Calu3 (cell line): ENCODE measurements around the gene KCNJ14. TPM values are rescaled to one million over a fixed set of nuclear protein-coding genes. Genes with fewer than 3 reads are reported as not detected.

Experiments
- BruUV-seq: library from RNA; stranded (reverse); fragments of 400-500 nt; replicated peaks from 2 replicates; lab custom pipeline; 2021; lab: Mats Ljungman, UMichigan
- CTCF ChIA-PET: fragments of 300-600 bp; sonication (Branson Sonifier 250); formaldehyde crosslinking; loops from one replicate; lab custom pipeline; 2022; ENCODE audit warnings: antibody characterized with exemption; lab: Charles Lee
- DNase-seq: peaks from one replicate; pipeline ENCODE4 v3.0.0; 2022
- H3K27ac Mint-ChIP-seq: one replicate; pipeline ENCODE4 v1.8.0; 2022; ENCODE audit warnings: mixed read lengths; ENCODE audit not compliant: unreplicated experiment
- H3K27me3 Mint-ChIP-seq: one replicate; pipeline ENCODE4 v1.8.0; 2022; ENCODE audit warnings: mixed read lengths; ENCODE audit not compliant: unreplicated experiment
- H3K36me3 Mint-ChIP-seq: one replicate; pipeline ENCODE4 v1.8.0; 2022; ENCODE audit warnings: mild to moderate bottlenecking, moderate library complexity, mixed read lengths; ENCODE audit not compliant: insufficient read depth, unreplicated experiment
- H3K4me1 Mint-ChIP-seq: one replicate; pipeline ENCODE4 v1.8.0; 2022; ENCODE audit warnings: mild to moderate bottlenecking, low read depth, mixed read lengths; ENCODE audit not compliant: unreplicated experiment
- H3K4me3 Mint-ChIP-seq: one replicate; pipeline ENCODE4 v1.8.0; 2022; ENCODE audit warnings: mild to moderate bottlenecking, low read depth, moderate library complexity, mixed read lengths; ENCODE audit not compliant: unreplicated experiment
- H3K9me3 Mint-ChIP-seq: one replicate; pipeline ENCODE4 v1.8.0; 2022; ENCODE audit warnings: low read depth, mixed read lengths; ENCODE audit not compliant: unreplicated experiment
- intact Hi-C: fragments of 100-400 bp; cut with micrococcal nuclease; formaldehyde crosslinking; loops from one replicate; pipeline ENCODE4 v1.10.0; 2022; ENCODE audit not compliant: unreplicated experiment
- total RNA-seq: library from RNA; stranded (reverse); gene quantifications from 2 replicates; pipeline ENCODE4 v1.2.3, GENCODE V29; 2022
- TF ChIP-seq, protein P1 (sequence below): fragments of 200-600 bp; IDR thresholded peaks from one replicate; pipeline ENCODE4 v1.8.0; 2022; ENCODE audit warnings: antibody characterized with exemption; ENCODE audit not compliant: unreplicated experiment

The KCNJ14 gene
- total RNA-seq, 1 experiment from 2014 or later, result 9.9 TPM

DNA sequence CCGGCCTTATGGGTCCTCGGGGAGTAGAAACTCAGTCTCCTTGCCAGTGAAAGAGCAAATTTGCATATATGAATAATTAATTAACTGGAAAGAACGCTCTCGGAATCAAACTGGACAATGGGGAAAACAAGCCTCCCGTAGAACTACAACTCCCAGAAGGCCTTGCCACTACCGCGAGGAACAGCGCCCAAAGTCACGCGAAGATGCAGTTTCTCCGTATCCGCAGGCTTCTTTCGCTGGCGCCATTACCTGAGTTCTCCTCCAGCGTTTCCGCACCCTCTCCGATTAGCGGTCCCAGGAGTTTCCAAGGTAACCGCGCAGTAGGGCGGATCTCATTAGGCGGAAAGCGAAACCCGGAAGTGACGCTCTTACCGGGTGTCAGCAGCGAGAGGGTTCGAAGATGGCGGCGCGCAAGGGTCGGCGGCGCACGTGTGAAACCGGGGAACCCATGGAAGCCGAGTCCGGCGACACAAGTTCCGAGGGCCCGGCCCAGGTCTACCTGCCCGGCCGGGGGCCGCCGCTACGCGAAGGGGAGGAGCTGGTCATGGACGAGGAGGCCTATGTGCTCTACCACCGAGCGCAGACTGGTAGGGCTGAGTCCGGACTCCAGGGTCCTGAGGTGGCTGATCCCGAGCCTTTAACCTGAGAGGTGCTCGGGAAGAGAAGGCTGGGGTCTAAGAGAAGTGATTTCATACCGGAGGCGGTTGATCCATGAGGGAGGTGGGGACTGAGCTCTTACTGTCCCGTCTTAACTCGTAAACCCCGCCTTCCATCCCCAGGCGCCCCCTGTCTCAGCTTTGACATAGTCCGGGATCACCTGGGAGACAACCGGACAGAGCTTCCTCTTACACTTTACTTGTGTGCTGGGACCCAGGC, 9.5 kb upstream of the KCNJ14 start, which contains the start of gene GRWD1:
Gene GRWD1 (plus strand): TSS at position 378 of the 876 bp plus-strand sequence. CDS start 23 bp downstream, at position 401.
- peak; percentile 92 for DNase-seq
- CTCF ChIA-PET, result interaction anchor here (1.0 to 2.5 kb wide), 10 partner anchors 18 to 138 kb away, joined by 3 to 27 read pairs (median 8); partner anchors contain the start of genes KDELR1, SYNGR4 and TMEM143
- BruUV-seq, result no TSS peak
- Mint-ChIP-seq H3K36me3 (peaks cover 61% of the 10 kb centered on the region), H3K27ac (peak within 1 kb of the TSS; percentile 97), H3K27me3 (peaks cover 38% of the 10 kb centered on the region), H3K4me1 (peaks cover 16% of the 10 kb centered on the region), H3K4me3 (peak within 1 kb of the TSS; percentile 99), H3K9me3 (no peaks in the 10 kb centered on the region)
- TF ChIP-seq, protein P1, sequence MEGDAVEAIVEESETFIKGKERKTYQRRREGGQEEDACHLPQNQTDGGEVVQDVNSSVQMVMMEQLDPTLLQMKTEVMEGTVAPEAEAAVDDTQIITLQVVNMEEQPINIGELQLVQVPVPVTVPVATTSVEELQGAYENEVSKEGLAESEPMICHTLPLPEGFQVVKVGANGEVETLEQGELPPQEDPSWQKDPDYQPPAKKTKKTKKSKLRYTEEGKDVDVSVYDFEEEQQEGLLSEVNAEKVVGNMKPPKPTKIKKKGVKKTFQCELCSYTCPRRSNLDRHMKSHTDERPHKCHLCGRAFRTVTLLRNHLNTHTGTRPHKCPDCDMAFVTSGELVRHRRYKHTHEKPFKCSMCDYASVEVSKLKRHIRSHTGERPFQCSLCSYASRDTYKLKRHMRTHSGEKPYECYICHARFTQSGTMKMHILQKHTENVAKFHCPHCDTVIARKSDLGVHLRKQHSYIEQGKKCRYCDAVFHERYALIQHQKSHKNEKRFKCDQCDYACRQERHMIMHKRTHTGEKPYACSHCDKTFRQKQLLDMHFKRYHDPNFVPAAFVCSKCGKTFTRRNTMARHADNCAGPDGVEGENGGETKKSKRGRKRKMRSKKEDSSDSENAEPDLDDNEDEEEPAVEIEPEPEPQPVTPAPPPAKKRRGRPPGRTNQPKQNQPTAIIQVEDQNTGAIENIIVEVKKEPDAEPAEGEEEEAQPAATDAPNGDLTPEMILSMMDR, result peak; percentile 6
- intact Hi-C loops, result loop anchor here (1.0 kb wide), 2 partner anchors 55 to 138 kb away; partner anchors contain the start of gene KDELR1

DNA sequence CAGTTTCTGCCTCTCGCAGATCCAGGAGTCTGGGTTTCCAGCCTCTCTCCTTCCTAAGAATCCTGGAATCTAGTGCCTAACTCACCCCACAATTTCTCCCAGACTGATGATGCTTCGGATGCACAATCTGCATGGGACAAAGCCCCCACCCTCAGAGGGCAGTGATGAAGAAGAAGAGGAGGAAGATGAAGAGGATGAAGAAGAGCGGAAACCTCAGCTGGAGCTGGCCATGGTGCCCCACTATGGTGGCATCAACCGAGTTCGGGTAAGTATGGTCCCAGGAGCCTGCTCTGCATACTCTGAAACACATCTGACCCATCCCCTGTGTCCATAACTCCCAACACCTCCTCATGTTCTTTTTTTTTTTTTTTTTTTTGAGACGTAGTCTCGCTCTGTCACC, 8.8 kb upstream of the KCNJ14 start:
- peaks cover 31% of the 10 kb centered on the region for H3K27me3 Mint-ChIP-seq
- DNase-seq, result no peak
- no peaks in the 10 kb centered on the region for H3K9me3 Mint-ChIP-seq
- peaks cover 68% of the 10 kb centered on the region for H3K36me3 Mint-ChIP-seq
- H3K4me1 Mint-ChIP-seq, result peaks cover 20% of the 10 kb centered on the region
- intact Hi-C loops, result no loop called here
- peak overlapping the region; percentile 99 for H3K4me3 Mint-ChIP-seq
- peak overlapping the region; percentile 97 for H3K27ac Mint-ChIP-seq
- no TSS peak for BruUV-seq
- TF ChIP-seq, protein P1, result no peak
- CTCF ChIA-PET, result interaction anchor here (1.1 to 2.5 kb wide), 4 partner anchors 41 to 138 kb away, joined by 5 to 27 read pairs (median 12); partner anchors contain the start of gene KDELR1

DNA sequence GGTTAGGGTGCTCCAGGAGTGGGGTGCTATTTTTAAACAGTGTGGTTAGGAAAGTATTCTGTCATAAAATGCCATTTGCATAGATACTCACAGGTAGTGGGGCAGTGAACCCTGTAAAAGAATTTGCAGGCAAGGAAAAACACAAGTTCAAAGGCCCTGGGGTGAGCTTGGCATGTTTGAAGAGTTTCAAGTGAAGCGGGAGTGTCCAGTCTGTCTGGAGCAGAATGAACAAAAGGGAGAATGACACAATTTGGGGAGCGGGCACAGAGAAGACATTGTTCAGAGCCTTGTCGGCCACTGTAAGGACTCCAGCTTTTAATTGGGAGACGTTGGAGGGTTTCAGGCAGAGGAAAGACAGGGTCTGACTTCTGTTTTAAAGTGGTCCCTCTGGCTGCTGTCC, 6.8 kb upstream of the KCNJ14 start:
- Mint-ChIP-seq H3K4me3 (no peak overlapping the region), H3K9me3 (no peaks in the 10 kb centered on the region), H3K4me1 (peaks cover 27% of the 10 kb centered on the region), H3K27me3 (peaks cover 18% of the 10 kb centered on the region), H3K27ac (no peak overlapping the region), H3K36me3 (peaks cover 81% of the 10 kb centered on the region)
- CTCF ChIA-PET, result no interaction called here
- no peak for DNase-seq
- intact Hi-C loops, result no loop called here
- TF ChIP-seq, protein P1, result no peak
- BruUV-seq, result no TSS peak

DNA sequence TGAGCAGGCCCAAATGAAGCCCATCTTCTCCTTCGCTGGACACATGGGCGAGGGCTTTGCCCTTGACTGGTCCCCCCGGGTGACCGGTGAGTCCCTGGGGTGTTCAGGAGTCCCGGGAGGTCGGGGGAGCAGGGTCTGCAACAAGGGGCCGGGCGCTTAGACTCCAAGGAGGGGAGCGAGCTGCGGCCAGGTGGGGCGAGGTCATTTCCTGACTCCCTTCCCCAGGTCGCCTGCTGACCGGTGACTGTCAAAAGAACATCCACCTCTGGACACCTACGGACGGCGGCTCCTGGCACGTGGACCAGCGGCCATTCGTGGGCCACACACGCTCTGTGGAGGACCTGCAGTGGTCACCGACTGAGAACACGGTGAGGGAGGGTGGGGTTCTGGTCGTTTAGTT, 4.9 kb upstream of the KCNJ14 start:
- no TSS peak for BruUV-seq
- CTCF ChIA-PET, result interaction anchor here (0.6 kb wide), 1 partner anchor 31 kb away, joined by 3 read pairs; no protein-coding TSS in a partner anchor

More for the DNA sequence above, 4.9 kb upstream of the KCNJ14 start:
- Mint-ChIP-seq H3K4me3 (no peak overlapping the region), H3K36me3 (peaks cover 84% of the 10 kb centered on the region), H3K27ac (no peak overlapping the region), H3K27me3 (no peaks in the 10 kb centered on the region), H3K4me1 (peaks cover 22% of the 10 kb centered on the region), H3K9me3 (no peaks in the 10 kb centered on the region)
- TF ChIP-seq, protein P1, result no peak
- DNase-seq, result no peak
- intact Hi-C loops, result no loop called here
